ENCODE measurements around the gene METRN. TPM values are rescaled to one million over a fixed set of nuclear protein-coding genes. Genes with fewer than 3 reads are reported as not detected.

Gene METRN
- polyA plus RNA-seq (2011; rRNA removed) (33.8 and 41.0 TPM in 2 replicates), polyA plus RNA-seq (2017; fragmentation: RNase III; extraction: RNeasy Plus Mini Kit Qiagen cat#74134 plus additional on column Dnase treatment) (72.7 to 82.2 TPM (median 81.0 TPM) in 3 replicates), polyA minus RNA-seq (2011; rRNA and poly(A)+ RNA removed) (16.9 and 19.6 TPM in 2 replicates)
- polyA plus RNA-seq (2012; cell fraction: cytosol; rRNA removed): 128 and 228 TPM in 2 replicates
- 107 and 207 TPM in 2 replicates for polyA plus RNA-seq (2012; cell fraction: nucleus; rRNA removed)

DNA sequence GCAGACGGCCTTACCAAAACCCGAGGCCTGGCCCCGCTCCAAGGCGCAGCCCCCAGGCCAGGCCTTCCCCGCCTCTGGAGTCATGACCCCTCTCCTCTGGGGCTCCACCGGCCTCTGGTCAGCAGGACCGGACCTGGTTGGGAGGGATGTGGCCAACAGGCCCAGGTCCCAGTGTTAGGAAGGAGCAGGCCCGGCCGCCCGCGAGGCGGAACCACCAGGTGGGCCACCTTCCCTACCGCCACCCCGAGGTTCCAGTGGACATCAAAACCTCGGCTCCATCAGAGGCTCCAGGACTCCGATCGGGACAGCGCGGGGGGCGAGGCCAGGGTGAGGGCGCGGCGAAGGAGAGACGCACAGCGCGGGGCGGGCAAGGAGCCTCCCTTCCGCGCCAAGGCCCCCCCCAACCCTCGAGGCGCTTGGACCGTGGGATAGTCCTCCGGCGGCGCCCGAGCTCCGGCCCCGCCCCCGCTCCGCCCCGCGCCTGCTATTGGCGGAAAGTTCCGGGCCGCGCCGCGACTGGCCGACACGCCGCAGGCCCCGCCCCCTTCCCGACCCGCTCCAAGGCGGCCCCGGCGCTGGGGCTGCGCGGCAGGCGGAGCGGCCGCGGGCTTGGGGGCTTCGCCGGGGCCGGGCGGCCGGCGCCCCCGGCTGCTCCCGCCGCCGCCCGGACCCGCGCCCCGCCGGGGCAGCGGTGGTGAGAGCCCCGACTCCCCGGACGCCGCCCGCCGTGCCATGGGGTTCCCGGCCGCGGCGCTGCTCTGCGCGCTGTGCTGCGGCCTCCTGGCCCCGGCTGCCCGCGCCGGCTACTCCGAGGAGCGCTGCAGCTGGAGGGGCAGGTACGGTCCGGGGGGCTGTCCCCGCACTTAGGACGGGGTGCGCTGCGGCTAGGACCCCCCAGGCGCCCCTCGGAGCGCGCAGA, at the start of gene METRN:
TSS of gene METRN (plus strand) at position 561 of the 919 bp plus-strand sequence. CDS start at position 733, 172 bp downstream.
- ChIA-PET POLR2A (interaction anchor here (0.6 to 2.4 kb wide), 6 partner anchors 10 to 74 kb away, joined by 3 to 23 read pairs (median 4); partner anchors contain the start of genes CCDC78, CHTF18, JMJD8 and RPUSD1), CTCF (interaction anchor here (0.9 to 25.1 kb wide), 13 partner anchors 8 to 435 kb away, joined by 3 to 656 read pairs (median 5); partner anchors contain the start of genes ANTKMT, CCDC78, CHTF18 and CIAO3)
- Histone ChIP-seq H3K9me3 (no peaks in the 10 kb centered on the region), H3K27ac (peak within 1 kb of the TSS; percentile 80 to 99), H3K4me3 (peak within 1 kb of the TSS; percentile 64), H3K4me2 (peak within 1 kb of the TSS; percentile 94), H3K4me1 (peaks cover 84% of the 10 kb centered on the region)
- TF ChIP-seq POLR2A (IDR thresholded peaks at IDR 0.05; ENCODE audit: low read length): peak; percentile 28; the same call in 1 of the 2 replicates
- TF ChIP-seq JUN (IDR thresholded peaks at IDR 0.05): peak; percentile 16 to 20; a peak in 2 of 5 replicates
- TF ChIP-seq ZNF302 (CRISPR knock-in tag; IDR thresholded peaks at IDR 0.05): no peak
- TF ChIP-seq, protein P1, sequence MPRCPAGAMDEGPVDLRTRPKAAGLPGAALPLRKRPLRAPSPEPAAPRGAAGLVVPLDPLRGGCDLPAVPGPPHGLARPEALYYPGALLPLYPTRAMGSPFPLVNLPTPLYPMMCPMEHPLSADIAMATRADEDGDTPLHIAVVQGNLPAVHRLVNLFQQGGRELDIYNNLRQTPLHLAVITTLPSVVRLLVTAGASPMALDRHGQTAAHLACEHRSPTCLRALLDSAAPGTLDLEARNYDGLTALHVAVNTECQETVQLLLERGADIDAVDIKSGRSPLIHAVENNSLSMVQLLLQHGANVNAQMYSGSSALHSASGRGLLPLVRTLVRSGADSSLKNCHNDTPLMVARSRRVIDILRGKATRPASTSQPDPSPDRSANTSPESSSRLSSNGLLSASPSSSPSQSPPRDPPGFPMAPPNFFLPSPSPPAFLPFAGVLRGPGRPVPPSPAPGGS (IDR thresholded peaks at IDR 0.05): no peak
- TF ChIP-seq, protein P2, sequence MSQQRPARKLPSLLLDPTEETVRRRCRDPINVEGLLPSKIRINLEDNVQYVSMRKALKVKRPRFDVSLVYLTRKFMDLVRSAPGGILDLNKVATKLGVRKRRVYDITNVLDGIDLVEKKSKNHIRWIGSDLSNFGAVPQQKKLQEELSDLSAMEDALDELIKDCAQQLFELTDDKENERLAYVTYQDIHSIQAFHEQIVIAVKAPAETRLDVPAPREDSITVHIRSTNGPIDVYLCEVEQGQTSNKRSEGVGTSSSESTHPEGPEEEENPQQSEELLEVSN (IDR thresholded peaks at IDR 0.05; ENCODE audit: borderline replicate concordance, low read depth): peak; percentile 72
- TF ChIP-seq, protein P3, sequence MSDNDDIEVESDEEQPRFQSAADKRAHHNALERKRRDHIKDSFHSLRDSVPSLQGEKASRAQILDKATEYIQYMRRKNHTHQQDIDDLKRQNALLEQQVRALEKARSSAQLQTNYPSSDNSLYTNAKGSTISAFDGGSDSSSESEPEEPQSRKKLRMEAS (IDR thresholded peaks at IDR 0.05): peak; percentile 80
- TF ChIP-seq RNF2 (IDR thresholded peaks at IDR 0.05; ENCODE audit: borderline replicate concordance, low read depth): peak; percentile 62; the same call in 1 of the 2 replicates
- ATAC-seq: peak; percentile 37 to 61
- DNase-seq (ENCODE audit: low read depth in 1 of 2, low spot score in 1 of 2): peak; percentile 83 to 90
- WGBS (ENCODE audit: missing lambda C conversion rate): 13% methylated on average over 26 of the region's 108 CpGs
- FAIRE-seq: no peak

DNA sequence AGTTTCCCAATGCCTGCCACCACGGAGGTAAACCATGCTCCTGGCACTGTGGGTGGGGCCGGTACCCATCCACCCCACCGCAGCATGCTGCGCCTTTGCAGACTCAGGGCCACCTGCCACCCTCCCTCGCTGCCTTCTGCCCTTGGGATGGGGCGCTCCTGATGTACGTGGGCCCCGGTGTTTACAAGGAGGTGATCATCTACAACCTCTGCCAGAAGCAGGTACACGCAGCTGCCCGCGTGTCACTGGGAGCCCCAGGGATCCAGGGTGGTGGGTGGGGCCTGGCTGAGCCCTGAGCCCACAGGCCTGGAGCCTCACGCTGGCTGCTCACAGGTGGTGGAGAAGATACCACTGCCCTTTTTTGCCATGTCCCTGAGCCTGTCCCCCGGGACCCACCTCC, 48.3 kb upstream of the METRN start:
- TF ChIP-seq, protein P4, sequence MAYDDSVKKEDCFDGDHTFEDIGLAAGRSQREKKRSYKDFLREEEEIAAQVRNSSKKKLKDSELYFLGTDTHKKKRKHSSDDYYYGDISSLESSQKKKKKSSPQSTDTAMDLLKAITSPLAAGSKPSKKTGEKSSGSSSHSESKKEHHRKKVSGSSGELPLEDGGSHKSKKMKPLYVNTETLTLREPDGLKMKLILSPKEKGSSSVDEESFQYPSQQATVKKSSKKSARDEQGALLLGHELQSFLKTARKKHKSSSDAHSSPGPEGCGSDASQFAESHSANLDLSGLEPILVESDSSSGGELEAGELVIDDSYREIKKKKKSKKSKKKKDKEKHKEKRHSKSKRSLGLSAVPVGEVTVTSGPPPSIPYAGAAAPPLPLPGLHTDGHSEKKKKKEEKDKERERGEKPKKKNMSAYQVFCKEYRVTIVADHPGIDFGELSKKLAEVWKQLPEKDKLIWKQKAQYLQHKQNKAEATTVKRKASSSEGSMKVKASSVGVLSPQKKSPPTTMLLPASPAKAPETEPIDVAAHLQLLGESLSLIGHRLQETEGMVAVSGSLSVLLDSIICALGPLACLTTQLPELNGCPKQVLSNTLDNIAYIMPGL (CRISPR knock-in tag; IDR thresholded peaks at IDR 0.05; ENCODE audit: borderline replicate concordance): no peak
- ChIA-PET CTCF (interaction anchor here (1.1 to 13.5 kb wide), 10 partner anchors 9 to 94 kb away, joined by 3 to 105 read pairs (median 11); partner anchors contain the start of genes RHBDL1, STUB1 and WDR90), POLR2A (no interaction called here)
- H3K4me1 ChIP-seq: peaks cover 11% of the 10 kb centered on the region
- no peak overlapping the region for H3K4me3 ChIP-seq
- no peak overlapping the region for H3K4me2 ChIP-seq
- WGBS (ENCODE audit: missing lambda C conversion rate): 86% methylated on average over 9 of the region's 13 CpGs
- no peaks in the 10 kb centered on the region for H3K9me3 ChIP-seq
- no peak overlapping the region for H3K27ac ChIP-seq
- no peak for DNase-seq (ENCODE audit: low read depth in 1 of 2, low spot score in 1 of 2)
- no peak for FAIRE-seq
- no peak for ATAC-seq

DNA sequence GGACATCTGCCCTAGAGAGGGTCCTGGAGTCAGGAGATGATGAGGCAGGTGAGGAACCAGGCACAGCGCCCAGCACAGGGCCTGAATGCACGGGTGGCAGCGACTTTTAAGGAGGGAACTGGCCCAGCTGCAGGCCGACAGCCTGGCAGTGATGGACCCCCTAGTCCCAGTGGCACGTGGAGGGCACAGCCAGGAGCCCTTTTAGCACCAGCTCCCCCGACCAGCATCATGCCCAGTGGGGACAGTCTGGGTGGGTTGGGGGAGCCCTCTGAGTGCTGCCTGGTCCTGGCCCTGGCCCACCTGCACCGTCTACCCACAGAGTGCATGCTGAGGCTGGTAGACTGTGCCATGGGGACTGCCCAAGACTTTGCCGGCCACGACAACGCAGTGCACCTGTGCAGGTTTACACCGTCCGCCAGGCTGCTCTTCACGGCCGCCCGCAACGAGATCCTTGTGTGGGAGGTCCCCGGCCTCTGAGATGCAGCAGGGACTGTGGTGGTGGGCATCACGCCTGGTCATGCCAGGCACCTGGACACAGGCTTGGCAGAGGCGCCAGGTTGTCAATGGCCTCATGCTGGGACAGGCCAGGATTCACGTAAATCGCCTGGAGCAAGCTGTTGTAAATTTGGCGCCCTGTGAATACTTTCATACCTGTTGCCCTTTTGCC, 47.7 kb upstream of the METRN start:
- no peaks in the 10 kb centered on the region for H3K9me3 ChIP-seq
- ChIA-PET POLR2A (no interaction called here), CTCF (interaction anchor here (0.6 to 13.5 kb wide), 21 partner anchors 9 to 113 kb away, joined by 3 to 105 read pairs (median 5); partner anchors contain the start of genes METTL26, RHBDL1, STUB1 and WDR24)
- TF ChIP-seq RAD21 (conservative IDR thresholded peaks at IDR 0.05 in 1 of 2, IDR thresholded peaks at IDR 0.05 in 1 of 2) (no peak), EHMT2 (IDR thresholded peaks at IDR 0.05; ENCODE audit: low read depth) (no peak), TFCP2L1 (CRISPR knock-in tag; IDR thresholded peaks at IDR 0.05) (no peak), FOXS1 (CRISPR knock-in tag; IDR thresholded peaks at IDR 0.05) (no peak), POLR2A (IDR thresholded peaks at IDR 0.05; ENCODE audit: low read length) (no peak), JUN (IDR thresholded peaks at IDR 0.05) (no peak)
- TF ChIP-seq, protein P2 (IDR thresholded peaks at IDR 0.05; ENCODE audit: borderline replicate concordance, low read depth): no peak
- TF ChIP-seq, protein P5, sequence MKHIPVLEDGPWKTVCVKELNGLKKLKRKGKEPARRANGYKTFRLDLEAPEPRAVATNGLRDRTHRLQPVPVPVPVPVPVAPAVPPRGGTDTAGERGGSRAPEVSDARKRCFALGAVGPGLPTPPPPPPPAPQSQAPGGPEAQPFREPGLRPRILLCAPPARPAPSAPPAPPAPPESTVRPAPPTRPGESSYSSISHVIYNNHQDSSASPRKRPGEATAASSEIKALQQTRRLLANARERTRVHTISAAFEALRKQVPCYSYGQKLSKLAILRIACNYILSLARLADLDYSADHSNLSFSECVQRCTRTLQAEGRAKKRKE (CRISPR knock-in tag; IDR thresholded peaks at IDR 0.05; ENCODE audit: low read depth): no peak
- 82% methylated on average over 18 of the region's 22 CpGs for WGBS (ENCODE audit: missing lambda C conversion rate)
- H3K4me3 ChIP-seq: no peak overlapping the region
- H3K27ac ChIP-seq: peak overlapping the region; percentile 90 to 93; a peak in 5 of 6 replicates
- FAIRE-seq: no peak
- peak in 1 of 2 experiments; percentile 1; a peak in 1 of 6 replicates for ATAC-seq
- DNase-seq (ENCODE audit: low read depth in 1 of 2, low spot score in 1 of 2): no peak
- H3K4me2 ChIP-seq: peak overlapping the region; percentile 35; the same call in 1 of the 3 replicates
- H3K4me1 ChIP-seq: peaks cover 11% of the 10 kb centered on the region
